HEK293T (cell line): ENCODE measurements around the gene H1-8.

ENCODE experiments used
- BHLHE40 ChIP-seq: fragments of 450-650 bp; IDR thresholded peaks from 2 replicates; pipeline ENCODE4 v1.6.1; 2016; ENCODE audit warnings: mild to moderate bottlenecking, moderate library complexity, borderline replicate concordance
- CTBP1 ChIP-seq: fragments of 450-650 bp; IDR thresholded peaks from 2 replicates; pipeline ENCODE4 v1.6.1; 2016; ENCODE audit warnings: borderline replicate concordance
- FOXA1 ChIP-seq: fragments of 450-650 bp; IDR thresholded peaks from 2 replicates; pipeline ENCODE4 v1.6.1; 2016; ENCODE audit warnings: mild to moderate bottlenecking
- FOXK2 ChIP-seq: fragments of 450-650 bp; IDR thresholded peaks from 2 replicates; pipeline ENCODE4 v1.6.1; 2016; ENCODE audit warnings: mild to moderate bottlenecking
- FOXM1 ChIP-seq: fragments of 450-650 bp; IDR thresholded peaks from 2 replicates; pipeline ENCODE4 v1.6.1; 2017; ENCODE audit warnings: mild to moderate bottlenecking, borderline replicate concordance
- HDGF ChIP-seq: fragments of 450-650 bp; IDR thresholded peaks from 2 replicates; pipeline ENCODE4 v1.6.1; 2017; ENCODE audit warnings: antibody characterized with exemption, borderline replicate concordance
- NFRKB ChIP-seq: fragments of 450-650 bp; IDR thresholded peaks from 2 replicates; pipeline ENCODE4 v1.6.1; 2016; ENCODE audit warnings: mild to moderate bottlenecking, moderate library complexity
- SP1 ChIP-seq: fragments of 450-650 bp; IDR thresholded peaks from 2 replicates; pipeline ENCODE4 v1.6.1; 2017
- SUZ12 ChIP-seq: fragments of 450-650 bp; IDR thresholded peaks from 2 replicates; pipeline ENCODE4 v1.6.1; 2016; ENCODE audit warnings: mild to moderate bottlenecking
- TARDBP ChIP-seq: fragments of 450-650 bp; IDR thresholded peaks from 2 replicates; pipeline ENCODE4 v1.6.1; 2016
- TF ChIP-seq, protein P1 (sequence below): fragments of 450-650 bp; IDR thresholded peaks from 2 replicates; pipeline ENCODE4 v1.6.1; 2016

DNA sequence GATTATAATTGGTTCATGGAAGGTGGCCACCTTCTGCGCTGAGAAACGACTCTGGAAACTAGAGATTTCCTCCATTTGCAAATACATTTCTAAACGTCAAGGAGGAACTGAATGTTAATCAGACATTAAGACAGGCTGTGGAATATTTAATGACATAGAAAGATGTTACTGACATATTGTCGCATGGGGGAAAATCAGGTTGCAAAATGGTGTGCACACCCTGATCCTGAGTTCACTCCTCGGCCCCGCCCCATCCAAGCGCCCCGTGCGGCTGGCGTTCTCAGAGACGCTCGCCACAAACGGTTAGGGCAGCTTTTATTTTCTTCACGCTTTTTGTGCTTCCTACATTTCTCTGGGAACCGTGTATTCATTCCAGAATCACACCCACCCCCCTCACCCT is 10.7 kb downstream of the H1-8 start:
- TF ChIP-seq FOXK2 = no peak
- TF ChIP-seq BHLHE40 = no peak
- TF ChIP-seq SP1 = no peak
- no peak for TF ChIP-seq TARDBP
- no peak for TF ChIP-seq FOXM1
- no peak for TF ChIP-seq CTBP1
- TF ChIP-seq HDGF = no peak
- no peak for TF ChIP-seq NFRKB
- TF ChIP-seq, protein P1, sequence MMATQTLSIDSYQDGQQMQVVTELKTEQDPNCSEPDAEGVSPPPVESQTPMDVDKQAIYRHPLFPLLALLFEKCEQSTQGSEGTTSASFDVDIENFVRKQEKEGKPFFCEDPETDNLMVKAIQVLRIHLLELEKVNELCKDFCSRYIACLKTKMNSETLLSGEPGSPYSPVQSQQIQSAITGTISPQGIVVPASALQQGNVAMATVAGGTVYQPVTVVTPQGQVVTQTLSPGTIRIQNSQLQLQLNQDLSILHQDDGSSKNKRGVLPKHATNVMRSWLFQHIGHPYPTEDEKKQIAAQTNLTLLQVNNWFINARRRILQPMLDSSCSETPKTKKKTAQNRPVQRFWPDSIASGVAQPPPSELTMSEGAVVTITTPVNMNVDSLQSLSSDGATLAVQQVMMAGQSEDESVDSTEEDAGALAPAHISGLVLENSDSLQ = no peak
- TF ChIP-seq SUZ12 = no peak
- no peak for TF ChIP-seq FOXA1
